HepG2 (cell line): ENCODE results near the gene BABAM1. TPM values are rescaled to one million over a fixed set of nuclear protein-coding genes. Genes with fewer than 3 reads are reported as not detected.

Experiments used
- HDAC6 ChIP-seq: fragments of 200-600 bp; sonication (generic); IDR thresholded peaks from 2 replicates; pipeline ENCODE4 v1.7.0; 2017; ENCODE audit warnings: mild to moderate bottlenecking, antibody characterized with exemption, low read length, low read depth
- HOXA9 ChIP-seq: sonication (generic); formaldehyde crosslinking; IDR thresholded peaks from 2 replicates; pipeline ENCODE4 v1.8.1; 2022; ENCODE audit warnings: missing genetic modification reagents, mild to moderate bottlenecking, moderate library complexity, borderline replicate concordance
- JDP2 ChIP-seq: sonication (generic); formaldehyde crosslinking; IDR thresholded peaks from 2 replicates; pipeline ENCODE4 v1.8.1; 2022; ENCODE audit warnings: missing genetic modification reagents, borderline replicate concordance
- KLF13 ChIP-seq: sonication (generic); formaldehyde crosslinking; IDR thresholded peaks from 2 replicates; pipeline ENCODE4 v1.4.0; 2020; ENCODE audit warnings: mild to moderate bottlenecking, missing genetic modification reagents
- KLF6 ChIP-seq: IDR thresholded peaks from 2 replicates; pipeline ENCODE4 v1.8.0; 2016; ENCODE audit warnings: missing biosample characterization, missing genetic modification reagents
- MED13 ChIP-seq: sonication (generic); formaldehyde crosslinking; IDR thresholded peaks from 2 replicates; pipeline ENCODE4 v1.5.0; 2020; ENCODE audit warnings: missing genetic modification reagents
- NR2F2 ChIP-seq: IDR thresholded peaks from 2 replicates; pipeline ENCODE4 v1.6.1; 2012; ENCODE audit warnings: low read depth, inconsistent platforms, borderline replicate concordance
- SAP130 ChIP-seq: IDR thresholded peaks from 2 replicates; pipeline ENCODE4 v1.6.1; 2016; ENCODE audit warnings: low read depth
- ZNF230 ChIP-seq: sonication (generic); formaldehyde crosslinking; IDR thresholded peaks from 2 replicates; pipeline ENCODE4 v1.4.0; 2020; ENCODE audit warnings: mild to moderate bottlenecking, missing genetic modification reagents
- ZNF501 ChIP-seq: sonication (generic); formaldehyde crosslinking; IDR thresholded peaks from 2 replicates; pipeline ENCODE4 v1.5.1; 2020; ENCODE audit warnings: mild to moderate bottlenecking, moderate library complexity, missing genetic modification reagents
- polyA plus RNA-seq, 8 experiments: library from polyadenylated mRNA; depleted of rRNA in 3 of 8; stranded (reverse) in 7 of 8; unstranded in 1 of 8; fragments of >200 nt; fragmentation: Illumina TruSeq in 4 of 8; extraction: Trizol in 4 of 8; gene quantifications; 2 replicates each; pipeline versions ENCODE4 v1.2.1 to v1.2.3, GENCODE V29; 2011 to 2016; ENCODE audit warnings: low read depth in 4 of 8, missing spikeins in 1 of 8, mixed read lengths in 1 of 8; ENCODE audit not compliant: insufficient read depth in 1 of 8
- total RNA-seq, 5 experiments: library from RNA; depleted of rRNA; stranded (reverse); fragments of >200 nt; fragmentation: Illumina TruSeq; extraction: Trizol; gene quantifications; 2 replicates each; pipeline ENCODE4 v1.2.3, GENCODE V29; 2016; ENCODE audit warnings: low read depth in 1 of 5
- TF ChIP-seq, protein P1 (sequence below): sonication (generic); formaldehyde crosslinking; IDR thresholded peaks from 2 replicates; pipeline ENCODE4 v1.4.0; 2020; ENCODE audit warnings: missing genetic modification reagents
- TF ChIP-seq, protein P2 (sequence below): sonication (generic); formaldehyde crosslinking; IDR thresholded peaks from 2 replicates; pipeline ENCODE4 v1.5.0; 2020; ENCODE audit warnings: missing genetic modification reagents
- TF ChIP-seq, protein P3 (sequence below): sonication (generic); formaldehyde crosslinking; IDR thresholded peaks from 2 replicates; pipeline ENCODE4 v1.4.0; 2020; ENCODE audit warnings: missing genetic modification reagents, mild to moderate bottlenecking, borderline replicate concordance
- TF ChIP-seq, protein P4 (sequence below): sonication (generic); formaldehyde crosslinking; conservative IDR thresholded peaks from 2 replicates; pipeline ENCODE4 v1.4.0; 2020; ENCODE audit warnings: missing genetic modification reagents
- TF ChIP-seq, protein P5 (sequence below): sonication (generic); formaldehyde crosslinking; IDR thresholded peaks from 2 replicates; pipeline ENCODE4 v1.9.0; 2022; ENCODE audit warnings: low read depth, missing genetic modification reagents
- TF ChIP-seq, protein P6 (sequence below): IDR thresholded peaks from 2 replicates; pipeline ENCODE4 v1.6.1; 2016; ENCODE audit warnings: low read depth, missing genetic modification reagents, missing compliant biosample characterization

Gene BABAM1
- total and polyA plus RNA-seq, 2 of the 13 experiments (the other 11 are each of a cell fraction or from before 2014, with no cell fraction given) = 70.0 to 82.0 TPM

DNA sequence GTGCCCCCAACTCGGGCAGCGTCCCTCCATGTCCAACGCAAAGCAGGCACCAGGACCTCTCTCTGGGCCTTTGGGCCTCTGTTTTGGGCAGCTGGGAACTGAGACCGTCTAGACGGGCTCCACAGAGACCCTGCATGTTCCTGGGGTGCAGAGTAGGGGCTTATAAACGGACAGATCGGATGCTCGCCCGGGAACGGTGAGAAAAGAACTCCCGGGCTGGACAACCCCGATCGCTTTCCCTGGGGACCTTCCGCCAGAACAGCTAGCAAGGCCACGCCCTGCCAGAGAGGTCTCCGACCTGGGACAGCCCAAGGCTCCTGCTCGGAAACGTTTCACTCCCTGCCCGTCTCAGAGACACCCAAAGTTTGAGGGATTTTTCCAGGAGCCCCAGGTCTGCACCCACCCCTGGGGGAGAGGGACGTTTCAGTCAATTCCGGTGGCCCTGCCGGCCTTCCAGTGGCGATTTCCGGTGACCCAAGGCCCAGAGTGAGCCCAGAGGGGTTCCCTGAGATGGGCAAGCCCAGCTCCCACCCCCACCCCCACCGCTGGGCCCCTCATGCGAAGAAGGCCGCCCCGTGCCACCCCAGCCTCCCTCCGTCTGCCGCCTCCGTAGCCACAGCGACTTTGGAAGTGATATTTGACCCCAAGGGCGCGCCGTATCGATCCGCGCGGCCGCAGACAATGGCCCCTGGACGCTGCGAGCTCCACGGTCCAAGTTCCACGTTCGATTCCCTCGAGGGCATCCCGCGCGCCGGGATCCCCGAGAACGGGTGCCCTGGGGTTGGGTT is 23.2 kb upstream of the BABAM1 start (continued):
- TF ChIP-seq HDAC6 (no peak), KLF13 (CRISPR knock-in tag) (no peak), ZNF230 (CRISPR knock-in tag) (no peak), SAP130 (CRISPR knock-in tag) (peak; percentile 86), JDP2 (no peak), KLF6 (no peak), MED13 (CRISPR knock-in tag) (no peak), HOXA9 (CRISPR knock-in tag) (no peak), NR2F2 (peak; percentile 94), ZNF501 (CRISPR knock-in tag) (no peak; the same call in 1 of the 2 replicates)
- TF ChIP-seq, protein P1, sequence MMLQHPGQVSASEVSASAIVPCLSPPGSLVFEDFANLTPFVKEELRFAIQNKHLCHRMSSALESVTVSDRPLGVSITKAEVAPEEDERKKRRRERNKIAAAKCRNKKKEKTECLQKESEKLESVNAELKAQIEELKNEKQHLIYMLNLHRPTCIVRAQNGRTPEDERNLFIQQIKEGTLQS = no peak; the same call in 1 of the 2 replicates
- TF ChIP-seq, protein P2, sequence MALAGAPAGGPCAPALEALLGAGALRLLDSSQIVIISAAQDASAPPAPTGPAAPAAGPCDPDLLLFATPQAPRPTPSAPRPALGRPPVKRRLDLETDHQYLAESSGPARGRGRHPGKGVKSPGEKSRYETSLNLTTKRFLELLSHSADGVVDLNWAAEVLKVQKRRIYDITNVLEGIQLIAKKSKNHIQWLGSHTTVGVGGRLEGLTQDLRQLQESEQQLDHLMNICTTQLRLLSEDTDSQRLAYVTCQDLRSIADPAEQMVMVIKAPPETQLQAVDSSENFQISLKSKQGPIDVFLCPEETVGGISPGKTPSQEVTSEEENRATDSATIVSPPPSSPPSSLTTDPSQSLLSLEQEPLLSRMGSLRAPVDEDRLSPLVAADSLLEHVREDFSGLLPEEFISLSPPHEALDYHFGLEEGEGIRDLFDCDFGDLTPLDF (CRISPR knock-in tag) = peak; percentile 75; the same call in 1 of the 2 replicates
- TF ChIP-seq, protein P3, sequence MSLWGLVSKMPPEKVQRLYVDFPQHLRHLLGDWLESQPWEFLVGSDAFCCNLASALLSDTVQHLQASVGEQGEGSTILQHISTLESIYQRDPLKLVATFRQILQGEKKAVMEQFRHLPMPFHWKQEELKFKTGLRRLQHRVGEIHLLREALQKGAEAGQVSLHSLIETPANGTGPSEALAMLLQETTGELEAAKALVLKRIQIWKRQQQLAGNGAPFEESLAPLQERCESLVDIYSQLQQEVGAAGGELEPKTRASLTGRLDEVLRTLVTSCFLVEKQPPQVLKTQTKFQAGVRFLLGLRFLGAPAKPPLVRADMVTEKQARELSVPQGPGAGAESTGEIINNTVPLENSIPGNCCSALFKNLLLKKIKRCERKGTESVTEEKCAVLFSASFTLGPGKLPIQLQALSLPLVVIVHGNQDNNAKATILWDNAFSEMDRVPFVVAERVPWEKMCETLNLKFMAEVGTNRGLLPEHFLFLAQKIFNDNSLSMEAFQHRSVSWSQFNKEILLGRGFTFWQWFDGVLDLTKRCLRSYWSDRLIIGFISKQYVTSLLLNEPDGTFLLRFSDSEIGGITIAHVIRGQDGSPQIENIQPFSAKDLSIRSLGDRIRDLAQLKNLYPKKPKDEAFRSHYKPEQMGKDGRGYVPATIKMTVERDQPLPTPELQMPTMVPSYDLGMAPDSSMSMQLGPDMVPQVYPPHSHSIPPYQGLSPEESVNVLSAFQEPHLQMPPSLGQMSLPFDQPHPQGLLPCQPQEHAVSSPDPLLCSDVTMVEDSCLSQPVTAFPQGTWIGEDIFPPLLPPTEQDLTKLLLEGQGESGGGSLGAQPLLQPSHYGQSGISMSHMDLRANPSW (CRISPR knock-in tag) = no peak
- TF ChIP-seq, protein P4, sequence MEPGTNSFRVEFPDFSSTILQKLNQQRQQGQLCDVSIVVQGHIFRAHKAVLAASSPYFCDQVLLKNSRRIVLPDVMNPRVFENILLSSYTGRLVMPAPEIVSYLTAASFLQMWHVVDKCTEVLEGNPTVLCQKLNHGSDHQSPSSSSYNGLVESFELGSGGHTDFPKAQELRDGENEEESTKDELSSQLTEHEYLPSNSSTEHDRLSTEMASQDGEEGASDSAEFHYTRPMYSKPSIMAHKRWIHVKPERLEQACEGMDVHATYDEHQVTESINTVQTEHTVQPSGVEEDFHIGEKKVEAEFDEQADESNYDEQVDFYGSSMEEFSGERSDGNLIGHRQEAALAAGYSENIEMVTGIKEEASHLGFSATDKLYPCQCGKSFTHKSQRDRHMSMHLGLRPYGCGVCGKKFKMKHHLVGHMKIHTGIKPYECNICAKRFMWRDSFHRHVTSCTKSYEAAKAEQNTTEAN (CRISPR knock-in tag) = no peak
- TF ChIP-seq, protein P5, sequence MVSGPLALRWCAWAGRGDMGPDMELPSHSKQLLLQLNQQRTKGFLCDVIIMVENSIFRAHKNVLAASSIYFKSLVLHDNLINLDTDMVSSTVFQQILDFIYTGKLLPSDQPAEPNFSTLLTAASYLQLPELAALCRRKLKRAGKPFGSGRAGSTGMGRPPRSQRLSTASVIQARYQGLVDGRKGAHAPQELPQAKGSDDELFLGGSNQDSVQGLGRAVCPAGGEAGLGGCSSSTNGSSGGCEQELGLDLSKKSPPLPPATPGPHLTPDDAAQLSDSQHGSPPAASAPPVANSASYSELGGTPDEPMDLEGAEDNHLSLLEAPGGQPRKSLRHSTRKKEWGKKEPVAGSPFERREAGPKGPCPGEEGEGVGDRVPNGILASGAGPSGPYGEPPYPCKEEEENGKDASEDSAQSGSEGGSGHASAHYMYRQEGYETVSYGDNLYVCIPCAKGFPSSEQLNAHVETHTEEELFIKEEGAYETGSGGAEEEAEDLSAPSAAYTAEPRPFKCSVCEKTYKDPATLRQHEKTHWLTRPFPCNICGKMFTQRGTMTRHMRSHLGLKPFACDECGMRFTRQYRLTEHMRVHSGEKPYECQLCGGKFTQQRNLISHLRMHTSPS (CRISPR knock-in tag) = no peak
- TF ChIP-seq, protein P6, sequence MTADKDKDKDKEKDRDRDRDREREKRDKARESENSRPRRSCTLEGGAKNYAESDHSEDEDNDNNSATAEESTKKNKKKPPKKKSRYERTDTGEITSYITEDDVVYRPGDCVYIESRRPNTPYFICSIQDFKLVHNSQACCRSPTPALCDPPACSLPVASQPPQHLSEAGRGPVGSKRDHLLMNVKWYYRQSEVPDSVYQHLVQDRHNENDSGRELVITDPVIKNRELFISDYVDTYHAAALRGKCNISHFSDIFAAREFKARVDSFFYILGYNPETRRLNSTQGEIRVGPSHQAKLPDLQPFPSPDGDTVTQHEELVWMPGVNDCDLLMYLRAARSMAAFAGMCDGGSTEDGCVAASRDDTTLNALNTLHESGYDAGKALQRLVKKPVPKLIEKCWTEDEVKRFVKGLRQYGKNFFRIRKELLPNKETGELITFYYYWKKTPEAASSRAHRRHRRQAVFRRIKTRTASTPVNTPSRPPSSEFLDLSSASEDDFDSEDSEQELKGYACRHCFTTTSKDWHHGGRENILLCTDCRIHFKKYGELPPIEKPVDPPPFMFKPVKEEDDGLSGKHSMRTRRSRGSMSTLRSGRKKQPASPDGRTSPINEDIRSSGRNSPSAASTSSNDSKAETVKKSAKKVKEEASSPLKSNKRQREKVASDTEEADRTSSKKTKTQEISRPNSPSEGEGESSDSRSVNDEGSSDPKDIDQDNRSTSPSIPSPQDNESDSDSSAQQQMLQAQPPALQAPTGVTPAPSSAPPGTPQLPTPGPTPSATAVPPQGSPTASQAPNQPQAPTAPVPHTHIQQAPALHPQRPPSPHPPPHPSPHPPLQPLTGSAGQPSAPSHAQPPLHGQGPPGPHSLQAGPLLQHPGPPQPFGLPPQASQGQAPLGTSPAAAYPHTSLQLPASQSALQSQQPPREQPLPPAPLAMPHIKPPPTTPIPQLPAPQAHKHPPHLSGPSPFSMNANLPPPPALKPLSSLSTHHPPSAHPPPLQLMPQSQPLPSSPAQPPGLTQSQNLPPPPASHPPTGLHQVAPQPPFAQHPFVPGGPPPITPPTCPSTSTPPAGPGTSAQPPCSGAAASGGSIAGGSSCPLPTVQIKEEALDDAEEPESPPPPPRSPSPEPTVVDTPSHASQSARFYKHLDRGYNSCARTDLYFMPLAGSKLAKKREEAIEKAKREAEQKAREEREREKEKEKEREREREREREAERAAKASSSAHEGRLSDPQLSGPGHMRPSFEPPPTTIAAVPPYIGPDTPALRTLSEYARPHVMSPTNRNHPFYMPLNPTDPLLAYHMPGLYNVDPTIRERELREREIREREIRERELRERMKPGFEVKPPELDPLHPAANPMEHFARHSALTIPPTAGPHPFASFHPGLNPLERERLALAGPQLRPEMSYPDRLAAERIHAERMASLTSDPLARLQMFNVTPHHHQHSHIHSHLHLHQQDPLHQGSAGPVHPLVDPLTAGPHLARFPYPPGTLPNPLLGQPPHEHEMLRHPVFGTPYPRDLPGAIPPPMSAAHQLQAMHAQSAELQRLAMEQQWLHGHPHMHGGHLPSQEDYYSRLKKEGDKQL = no peak
